T-helper 2 cell (primary cell): ENCODE data around the gene MKLN1.
A peak's percentile ranks its signal among the peaks of the same experiment; 100 is the strongest.
"Not testable (repeated sequence)": the region's sequence is repeated elsewhere in the genome, so short reads cannot be mapped to it uniquely, and the experiment has no call there.

Source experiments
- DNase-seq, 5 experiments: peaks; one replicate each; pipeline versions ENCODE4 v3.0.0 to v3.0.0-alpha.2; 2012 to 2022

MKLN1 gene

DNA sequence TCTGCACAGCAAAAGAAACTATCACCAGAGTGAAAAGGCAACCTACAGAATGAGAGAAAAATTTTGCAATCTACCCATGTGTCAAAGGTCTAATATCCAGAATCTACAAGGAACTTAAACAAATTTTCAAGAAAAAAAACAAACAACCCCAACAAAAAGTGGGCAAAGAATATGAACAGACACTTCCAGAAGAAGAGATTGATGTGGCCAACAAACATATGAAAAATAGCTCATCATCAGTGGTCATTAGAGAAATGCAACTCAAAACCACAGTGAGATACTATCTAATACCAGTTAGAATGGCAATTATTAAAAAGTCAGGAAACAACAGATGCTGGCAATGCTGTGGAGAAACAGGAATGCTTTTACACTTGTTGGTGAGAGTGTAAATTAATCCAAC lies 7.1 kb upstream of the MKLN1 start:
- no peak for DNase-seq

DNA sequence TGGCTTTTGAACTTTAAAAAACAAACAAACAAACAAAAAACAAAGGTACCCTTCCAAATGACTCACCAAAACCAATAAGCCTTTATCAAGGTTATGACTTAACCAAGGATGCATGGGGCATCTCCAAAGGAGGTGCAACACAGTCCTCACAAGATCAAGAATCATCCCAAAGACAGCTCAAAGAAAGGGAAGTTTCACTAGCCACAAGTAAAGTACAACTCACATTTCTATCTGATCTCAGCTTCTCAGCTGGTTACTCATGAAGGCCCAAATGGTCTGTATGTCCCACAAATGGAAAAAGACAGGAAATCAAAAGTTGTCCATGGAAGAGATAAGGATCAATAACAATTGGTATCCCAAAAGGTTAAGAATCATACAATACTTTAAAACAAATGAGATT lies 6.0 kb upstream of the MKLN1 start:
- DNase-seq = no peak

DNA sequence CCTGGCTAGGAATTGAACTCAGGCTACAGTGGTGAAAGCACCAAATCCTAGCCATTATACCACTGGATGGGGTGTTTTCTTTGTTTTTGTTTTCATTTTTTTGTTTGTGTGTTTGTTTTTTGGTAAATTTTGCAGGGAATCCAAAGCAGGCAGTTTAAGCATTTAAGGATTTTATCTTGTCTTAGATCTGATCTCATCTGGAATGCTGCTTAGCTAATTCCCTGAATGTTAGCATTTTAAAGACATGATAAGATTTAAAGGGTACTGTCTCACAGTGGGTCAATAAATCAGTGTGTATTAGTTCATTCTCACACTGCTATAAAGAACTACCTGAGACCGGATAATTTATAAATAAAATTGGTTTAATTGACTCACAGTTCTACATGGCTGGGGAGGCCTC lies 5.6 kb upstream of the MKLN1 start:
- DNase-seq = no peak

DNA sequence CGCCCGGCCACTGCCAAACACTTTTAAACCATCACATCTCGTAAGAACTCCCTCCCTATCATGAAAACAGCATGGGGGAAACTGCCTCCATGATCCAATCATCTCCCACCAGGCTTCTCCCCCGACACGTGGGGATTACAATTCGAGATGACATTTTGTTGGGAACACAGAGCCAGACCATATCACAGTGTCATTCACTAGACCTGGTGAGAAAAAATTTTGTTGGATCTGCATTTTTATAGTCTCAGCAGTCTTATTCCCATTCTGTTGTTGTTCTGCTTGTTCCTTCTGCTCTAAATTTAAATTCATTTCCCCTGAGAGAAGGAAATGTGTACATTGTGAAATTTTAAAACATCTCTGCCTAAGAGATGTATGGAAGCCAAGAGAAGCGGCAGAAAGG lies 4.8 kb upstream of the MKLN1 start:
- no peak for DNase-seq

DNA sequence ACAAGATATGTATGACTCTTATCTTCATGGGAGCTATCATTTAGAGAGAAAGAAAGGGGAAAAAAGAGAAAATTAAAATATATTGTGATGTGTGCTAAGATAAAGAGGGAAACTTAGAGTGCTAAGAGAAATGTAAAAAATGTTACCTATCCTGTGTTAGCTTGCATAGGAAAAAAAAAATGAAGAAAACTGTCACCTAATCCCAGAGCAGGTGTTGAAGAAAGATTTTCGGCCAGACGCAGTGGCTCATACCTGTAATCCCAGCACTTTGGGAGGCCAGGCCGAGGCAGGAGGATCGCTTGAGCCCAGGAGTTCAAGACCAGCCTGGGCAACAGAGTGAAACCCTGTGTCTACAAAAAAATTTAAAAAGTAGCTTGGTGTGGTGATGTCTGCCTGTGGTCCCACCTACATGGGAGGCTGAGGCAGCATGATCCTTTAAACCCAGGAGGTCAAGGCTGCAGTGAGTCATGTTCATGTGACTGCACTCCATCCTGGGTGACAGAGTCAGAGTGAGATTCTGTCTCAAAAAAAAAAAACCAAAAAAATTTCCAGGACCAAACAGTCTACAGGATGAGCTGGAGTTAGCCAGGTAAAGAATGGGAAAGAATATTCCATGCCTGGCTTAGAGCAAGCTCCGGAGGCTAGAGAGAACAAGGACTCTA lies 2.4 kb upstream of the MKLN1 start:
- DNase-seq = no peak

DNA sequence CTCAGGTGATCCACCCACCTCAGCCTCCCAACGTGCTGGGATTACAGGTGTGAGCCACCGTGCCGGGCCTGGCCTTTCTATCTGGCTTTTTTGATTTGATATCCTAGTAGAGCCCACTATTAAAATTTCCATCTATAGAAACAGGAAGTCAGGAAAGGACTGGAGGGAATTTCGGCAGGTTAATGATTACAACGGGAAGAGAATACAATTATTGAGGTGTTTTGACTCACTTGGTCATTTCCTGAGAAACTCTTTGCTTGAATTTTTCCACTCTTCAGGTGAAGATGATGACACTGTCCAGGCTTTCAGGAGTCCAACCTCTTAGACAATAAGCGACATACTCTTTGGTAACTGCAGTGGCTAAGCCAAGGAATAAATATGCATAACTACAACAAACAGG lies 1.1 kb upstream of the MKLN1 start:
- DNase-seq = no peak

DNA sequence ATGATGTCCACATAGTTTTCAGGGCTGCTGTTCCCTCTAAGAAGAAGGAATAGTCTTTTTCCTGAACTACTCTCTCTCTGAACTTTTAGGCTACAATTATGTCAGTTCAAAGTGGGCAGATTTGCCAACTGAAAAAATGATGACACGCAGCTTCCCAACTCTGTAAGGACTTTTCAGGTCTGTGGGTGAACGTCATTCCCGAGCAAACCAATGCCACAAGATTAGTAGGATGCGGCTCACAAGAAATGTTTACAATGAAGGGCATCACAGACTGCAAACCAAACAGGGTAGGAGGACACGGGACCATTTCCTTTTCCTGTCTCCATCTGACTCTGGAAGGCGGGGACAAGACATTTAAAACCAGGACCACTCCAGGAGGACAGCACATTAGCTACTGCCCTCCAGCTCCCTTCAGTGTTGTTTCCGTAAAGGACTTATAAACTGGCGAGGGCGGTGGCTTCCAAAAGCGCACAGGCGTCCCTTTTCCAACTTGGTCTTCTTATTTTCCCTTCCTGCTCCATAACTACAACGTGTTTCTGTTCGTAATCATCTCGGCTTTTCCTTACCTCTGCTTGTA lies 539 bp upstream of the MKLN1 start:
- DNase-seq = peak in 2 of 5 experiments; percentile 11 to 30

DNA sequence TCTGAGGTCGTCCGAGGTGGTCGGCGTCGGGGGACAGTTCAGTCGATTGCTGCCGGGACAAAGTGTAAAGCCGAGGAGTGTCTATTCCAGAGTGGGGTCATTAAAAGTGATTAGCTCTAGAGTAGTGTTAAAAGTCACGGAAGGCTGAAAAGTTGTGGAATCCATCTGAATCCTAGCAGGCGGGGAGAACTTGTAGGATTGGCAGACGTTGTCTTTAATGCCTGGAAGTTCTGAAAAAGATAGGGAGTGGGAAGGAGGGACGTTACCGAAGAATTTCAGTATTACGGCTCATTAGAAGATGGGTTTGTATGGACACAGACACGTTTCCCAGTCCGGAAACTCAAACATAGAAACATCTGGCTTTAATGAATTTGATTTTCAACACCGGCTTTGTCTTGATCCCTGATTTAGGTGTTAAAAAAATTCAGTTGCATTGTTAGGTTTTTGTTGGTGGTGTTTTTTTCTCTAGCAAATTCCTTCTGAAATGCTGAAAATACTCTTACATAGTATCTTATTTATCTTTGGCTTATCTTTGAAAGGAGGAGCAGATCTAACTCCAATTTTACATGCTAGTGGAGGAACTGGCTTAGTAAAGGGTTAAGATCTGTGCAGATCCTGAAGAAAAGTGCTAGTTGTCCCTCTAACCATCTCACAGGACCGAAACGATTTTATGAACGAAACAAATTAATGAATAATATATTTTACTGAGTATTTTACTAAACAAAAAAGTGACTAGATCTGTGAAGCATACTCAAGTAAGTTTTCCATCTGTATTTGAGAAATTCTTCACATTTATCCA lies 900 bp downstream of the MKLN1 start:
- DNase-seq = no peak

DNA sequence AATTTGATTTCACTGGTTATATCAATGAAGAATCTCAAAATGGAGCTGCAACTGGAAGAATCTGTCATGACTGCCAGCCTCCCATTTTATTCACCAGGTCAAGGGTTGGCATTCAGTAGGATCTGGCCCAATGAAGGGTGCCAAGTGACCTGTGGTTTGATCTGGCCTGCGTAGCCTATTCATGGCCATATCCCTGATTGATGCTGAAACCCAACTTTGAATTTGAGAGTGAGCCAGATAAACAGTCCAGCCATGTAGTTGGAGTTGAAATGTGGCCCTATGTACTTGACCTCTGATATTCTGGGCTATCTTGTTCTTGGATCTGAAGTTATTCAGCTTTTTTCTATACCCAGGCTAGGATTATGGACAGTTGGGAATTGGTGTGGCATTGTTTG lies 1.5 kb downstream of the MKLN1 start:
- no peak for DNase-seq

DNA sequence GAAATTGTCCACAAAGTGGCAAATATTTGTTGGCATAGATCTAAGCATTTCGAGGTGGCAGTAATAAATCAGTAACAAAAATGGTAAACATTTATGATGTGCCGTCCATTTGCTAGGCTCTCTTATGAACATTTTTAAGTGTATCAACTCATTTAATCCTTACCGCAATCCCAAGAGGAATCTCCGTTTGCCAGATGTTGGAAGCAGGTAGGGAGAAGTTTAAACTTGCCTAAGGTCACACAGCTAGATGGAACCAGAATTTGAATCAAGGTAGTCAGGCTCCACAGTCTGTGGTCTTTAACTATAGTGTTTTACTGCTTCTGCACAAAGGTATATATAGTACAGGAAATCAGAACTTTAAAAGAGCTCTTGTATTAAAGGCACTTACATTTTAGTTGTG lies 2.6 kb downstream of the MKLN1 start:
- DNase-seq = no peak

DNA sequence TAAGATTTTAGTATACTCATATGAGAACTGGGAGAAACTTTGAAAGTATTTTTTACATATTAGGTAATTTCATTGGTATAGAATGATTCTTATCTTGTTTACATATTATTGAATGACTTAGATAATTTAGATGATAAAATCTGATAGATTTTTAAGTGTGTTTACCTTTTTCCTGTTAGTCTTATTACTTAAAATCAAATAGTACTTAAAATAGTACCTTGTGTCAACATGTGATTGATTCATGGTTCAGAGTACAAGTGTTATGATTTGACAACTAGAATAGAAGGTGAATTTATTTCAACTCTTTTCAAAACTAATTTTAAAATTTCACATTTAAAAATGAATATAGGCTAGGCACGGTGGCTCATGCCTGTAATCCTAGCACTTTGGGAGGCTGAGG lies 4.1 kb downstream of the MKLN1 start:
- no peak for DNase-seq

DNA sequence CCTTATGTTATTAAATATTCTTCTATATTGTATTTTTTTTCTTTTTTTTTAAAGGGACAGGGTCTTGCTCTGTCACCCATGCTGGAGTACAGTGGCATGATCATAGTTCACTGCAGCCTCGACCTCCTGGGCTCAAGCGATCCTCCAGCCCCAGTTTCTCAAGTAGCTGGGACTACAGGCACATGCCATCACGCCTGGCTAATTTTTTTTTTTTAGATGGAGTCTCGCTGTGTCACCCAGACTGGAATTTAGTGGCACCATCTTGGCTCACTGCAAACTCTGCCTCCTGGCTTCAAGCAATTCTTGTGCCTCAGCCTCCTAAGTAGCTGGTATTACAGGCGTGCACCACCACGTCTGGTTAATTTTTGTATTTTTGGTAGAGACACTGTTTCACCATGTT lies 5.1 kb downstream of the MKLN1 start:
- DNase-seq = not testable (repeated sequence)

DNA sequence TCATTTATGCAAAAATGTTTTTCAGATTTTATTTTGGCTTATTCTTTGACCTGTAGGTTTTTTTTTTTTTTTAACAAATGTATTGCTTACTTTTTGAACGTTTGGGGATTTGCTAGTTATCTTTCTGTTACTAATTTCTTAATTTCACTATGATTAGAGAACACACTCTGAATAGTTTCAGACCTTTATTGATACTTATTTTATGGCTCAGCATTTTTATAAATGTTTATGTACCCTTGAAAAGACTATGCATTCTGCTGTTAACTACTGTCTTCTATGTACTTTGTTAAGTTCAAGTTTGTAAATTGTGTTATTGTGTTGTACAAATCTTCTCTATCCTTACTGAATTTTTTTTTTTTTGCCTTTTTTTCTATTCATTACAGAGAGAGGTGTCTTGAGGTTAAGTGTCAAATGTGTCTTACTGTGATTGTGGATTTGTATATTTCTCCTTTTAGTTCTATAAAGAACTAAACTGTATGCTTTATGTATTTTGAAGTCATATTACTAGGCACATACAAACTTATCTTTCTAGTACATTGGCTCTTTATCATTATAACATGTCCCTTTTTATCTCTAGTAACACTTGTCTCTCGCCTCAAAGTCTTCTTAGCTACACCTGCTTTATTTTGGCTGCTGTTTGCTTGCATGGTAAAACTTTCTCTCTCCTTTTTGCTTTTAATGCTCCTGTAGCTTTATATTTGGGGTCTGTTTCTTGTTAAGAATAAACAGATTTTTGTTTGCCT lies 8.1 kb downstream of the MKLN1 start:
- no peak for DNase-seq

DNA sequence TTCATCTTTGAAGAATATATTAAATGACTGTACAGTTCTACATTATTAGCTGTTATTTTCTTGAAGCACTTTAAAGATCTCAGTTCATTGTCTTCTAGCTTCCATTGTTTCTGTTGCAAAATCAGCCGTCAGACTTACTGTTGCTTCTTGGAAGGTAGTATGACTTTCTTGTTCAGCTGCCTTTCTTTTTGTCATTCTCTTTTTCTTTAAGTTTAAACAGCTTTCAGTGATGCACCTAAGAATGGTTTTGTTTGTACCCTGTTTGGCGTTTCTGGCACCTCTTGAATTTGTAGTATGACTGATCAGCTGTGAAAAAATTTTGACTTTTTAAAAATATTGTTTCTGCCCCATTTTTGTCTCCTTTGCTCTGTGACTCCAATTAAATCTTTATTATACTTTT lies 9.3 kb downstream of the MKLN1 start:
- peak in 1 of 5 experiments; percentile 52 for DNase-seq

DNA sequence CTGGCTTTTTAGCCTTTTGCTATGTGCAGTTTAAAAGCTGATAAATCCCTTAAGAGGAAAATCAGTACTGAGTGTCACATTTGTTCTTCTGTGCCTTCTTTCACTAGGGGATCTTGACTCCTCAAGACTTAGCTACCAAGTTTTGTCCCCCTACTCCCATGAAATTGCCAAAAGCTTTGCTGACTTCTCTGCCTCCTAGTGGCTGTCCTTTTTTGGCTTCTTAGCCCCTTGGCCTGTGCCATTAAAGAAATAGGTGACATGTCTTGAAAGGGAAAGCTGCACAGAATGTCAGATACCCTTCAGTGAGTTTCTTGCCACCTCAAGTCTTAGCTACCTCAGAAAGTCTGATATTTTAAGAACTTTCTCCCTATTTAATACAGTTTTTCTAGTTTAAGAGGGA lies 10.5 kb downstream of the MKLN1 start:
- DNase-seq = no peak

DNA sequence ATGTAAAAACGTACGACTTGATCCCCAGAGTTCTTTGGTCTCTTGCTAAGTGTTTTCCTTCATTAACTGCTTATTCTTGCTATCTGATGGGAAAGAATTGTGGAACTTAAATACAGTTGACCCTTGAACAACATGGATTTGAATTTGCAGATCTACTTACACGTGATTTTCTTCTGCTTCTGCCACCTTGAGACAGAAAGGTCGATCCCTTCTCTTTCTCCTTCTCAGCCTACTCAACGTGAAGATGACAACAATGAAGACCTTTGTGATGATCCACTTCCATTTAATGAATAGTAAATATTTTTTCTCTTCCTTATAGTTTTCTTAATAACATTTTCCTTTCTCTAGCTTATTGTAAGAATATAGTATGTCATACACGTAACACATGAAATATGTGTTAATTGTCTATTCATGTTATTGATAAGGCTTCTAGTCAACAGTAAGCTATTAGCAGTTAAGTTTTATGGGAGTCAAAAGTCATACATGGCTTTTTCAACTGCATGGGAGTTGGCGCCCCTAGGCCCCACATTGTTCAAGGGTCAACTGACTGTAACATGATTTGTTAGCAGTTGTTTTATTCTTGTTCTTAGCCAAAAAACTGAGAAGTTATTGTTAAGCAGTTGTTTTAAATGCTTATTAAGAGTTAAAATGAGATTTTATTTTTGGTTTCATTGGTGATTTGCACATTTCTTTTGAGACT lies 11.2 kb downstream of the MKLN1 start:
- no peak for DNase-seq

DNA sequence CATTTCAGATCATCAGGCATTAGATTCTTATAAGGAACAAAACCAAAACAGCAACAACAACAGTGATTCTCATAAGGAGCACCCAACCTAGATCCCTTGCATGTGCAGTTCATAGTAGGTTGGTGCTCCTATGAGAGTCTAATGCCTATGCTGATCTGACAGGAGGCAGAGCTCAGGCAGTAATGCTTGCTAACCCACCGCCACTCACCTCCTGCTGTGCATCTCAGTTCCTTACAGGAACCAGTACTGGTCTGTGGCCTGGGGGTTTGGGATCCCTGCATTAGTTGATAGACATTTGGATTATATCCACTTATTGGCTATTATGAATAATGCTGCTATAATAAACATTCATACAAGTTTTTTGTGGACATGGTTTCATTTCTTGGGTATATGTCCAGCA lies 14.0 kb downstream of the MKLN1 start:
- no peak for DNase-seq

DNA sequence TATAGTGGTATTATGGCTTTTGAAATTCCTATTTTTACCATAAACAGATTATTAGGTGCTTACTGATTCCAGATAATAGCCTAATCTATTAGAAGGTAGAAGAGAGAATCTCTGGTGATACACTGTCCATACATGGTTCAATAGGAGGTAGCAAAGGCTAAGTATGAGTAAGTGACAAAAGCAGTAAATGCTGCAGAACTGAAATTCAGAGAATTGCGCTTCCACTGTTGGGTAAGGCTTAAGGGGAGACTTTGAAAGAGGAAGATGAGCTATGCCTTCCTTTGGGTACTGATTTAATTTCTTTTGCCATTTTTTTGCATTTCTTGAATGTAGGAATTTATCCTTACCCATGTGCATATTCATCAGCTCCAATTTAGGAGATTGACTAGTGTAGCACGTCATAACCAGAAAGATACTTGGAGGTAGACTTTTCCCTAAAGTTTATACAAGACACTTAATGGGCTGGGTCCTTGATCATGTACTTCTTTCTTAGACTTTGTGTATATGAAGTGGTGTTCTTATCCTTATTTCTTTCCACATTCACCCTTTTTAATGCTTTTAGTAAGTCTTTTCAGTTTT lies 15.3 kb downstream of the MKLN1 start:
- DNase-seq = no peak

DNA sequence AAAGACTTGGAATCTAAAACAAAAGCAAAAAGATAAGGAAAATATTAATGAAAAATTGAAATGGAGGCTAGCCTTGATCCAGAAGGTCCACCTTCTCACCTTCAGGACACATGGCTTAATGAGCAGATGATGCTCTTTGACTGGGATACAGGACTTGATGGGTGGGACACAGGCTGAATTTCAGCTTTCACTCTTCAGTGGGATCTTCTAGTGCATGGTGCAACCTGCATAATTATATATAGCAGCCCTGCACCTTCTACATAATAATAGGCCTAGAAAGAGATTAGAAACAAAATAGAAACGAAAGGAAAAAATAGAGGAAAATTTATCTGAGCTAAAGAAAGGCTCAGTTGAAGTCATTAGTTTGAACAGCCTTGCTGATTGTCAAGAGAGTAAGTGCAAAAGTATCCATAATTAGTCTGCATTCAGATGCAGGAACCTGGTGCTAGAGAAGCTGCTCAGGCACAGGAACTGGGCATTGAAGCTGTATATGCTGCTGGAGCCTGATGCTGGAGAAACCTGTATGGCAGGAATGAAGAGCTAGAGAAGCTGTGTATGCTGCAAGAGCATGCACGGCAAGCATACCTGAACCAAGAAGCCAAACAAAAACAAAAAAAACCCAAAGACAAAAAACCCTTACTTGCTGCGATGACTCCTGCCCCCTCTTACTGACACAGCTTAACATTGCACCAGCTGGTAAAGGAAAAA lies 19.4 kb downstream of the MKLN1 start:
- no peak for DNase-seq

DNA sequence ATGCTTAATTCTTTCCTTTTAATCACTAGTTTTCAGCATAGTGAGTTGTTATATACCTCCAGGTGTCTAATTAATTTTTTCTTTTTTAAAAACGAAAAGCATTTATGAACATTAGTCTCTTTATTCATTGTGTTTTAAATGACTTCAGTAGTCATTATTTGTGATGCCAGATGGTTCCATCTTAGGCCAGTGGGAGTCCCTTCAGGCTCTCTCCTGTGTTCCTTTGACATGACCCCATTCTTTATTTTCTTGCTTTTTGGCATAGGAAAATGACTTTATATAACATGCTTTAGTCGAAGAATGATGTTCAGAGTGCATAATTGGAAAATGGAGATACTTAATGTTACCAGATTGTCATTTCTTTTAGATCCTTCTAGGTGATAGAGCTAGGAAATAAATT lies 24.4 kb downstream of the MKLN1 start:
- no peak for DNase-seq

DNA sequence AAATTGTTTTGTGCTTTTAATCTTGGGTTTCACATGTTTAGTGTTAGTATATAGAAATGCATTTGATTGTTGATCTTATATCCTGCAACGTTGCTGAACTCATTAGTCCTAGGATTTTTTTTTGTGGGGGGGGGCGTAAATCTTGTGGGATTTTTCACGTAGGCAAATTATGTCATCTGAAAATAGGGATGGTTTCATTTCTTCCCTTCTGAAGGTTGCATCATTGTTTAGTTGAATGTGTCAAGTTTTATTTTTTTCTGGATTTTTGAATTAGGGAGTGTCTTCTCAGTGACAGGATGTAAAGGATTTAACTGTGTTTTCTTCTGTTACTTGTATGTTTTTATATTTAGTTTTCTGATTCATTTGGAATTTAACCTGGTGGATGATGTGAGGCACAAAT lies 26.7 kb downstream of the MKLN1 start:
- DNase-seq = no peak
